Mesodermal cell (in vitro differentiated cells): Measurements from ENCODE around the gene UHRF1.
"Not testable (repeated sequence)": the region's sequence is repeated elsewhere in the genome, so short reads cannot be mapped to it uniquely, and the experiment has no call there.

Source experiments
- H3K27ac ChIP-seq: 2 replicates; pipeline ENCODE4 v1.7.0; 2013; ENCODE audit warnings: mild to moderate bottlenecking, low read depth, low read length, moderate library complexity; ENCODE audit not compliant: severe bottlenecking
- H3K36me3 ChIP-seq: 2 replicates; pipeline ENCODE4 v1.7.1; 2013; ENCODE audit warnings: mild to moderate bottlenecking, low read length, moderate library complexity; ENCODE audit not compliant: control insufficient read depth, insufficient read depth
- H3K4me1 ChIP-seq: one replicate; pipeline ENCODE4 v1.7.1; 2013; ENCODE audit warnings: mild to moderate bottlenecking, low read length; ENCODE audit not compliant: insufficient read depth, control insufficient read depth, poor library complexity, severe bottlenecking
- H3K4me3 ChIP-seq: 2 replicates; pipeline ENCODE4 v1.7.0; 2013; ENCODE audit warnings: low read length, control low read depth, mild to moderate bottlenecking; ENCODE audit not compliant: insufficient read depth, poor library complexity, severe bottlenecking; ENCODE audit errors: extremely low read depth
- H3K9me3 ChIP-seq: 2 replicates; pipeline ENCODE4 v1.7.1; 2013; ENCODE audit warnings: mild to moderate bottlenecking, low read length, moderate library complexity; ENCODE audit not compliant: control insufficient read depth
- WGBS, 2 experiments: methylation state at CpG; one replicate each; pipeline ENCODE4 v1.1.5; 2013; ENCODE audit warnings: missing lambda C conversion rate in 2 of 2; ENCODE audit not compliant: insufficient coverage in 2 of 2; 5-methylcytosine and 5-hydroxymethylcytosine counted together

UHRF1 gene

DNA sequence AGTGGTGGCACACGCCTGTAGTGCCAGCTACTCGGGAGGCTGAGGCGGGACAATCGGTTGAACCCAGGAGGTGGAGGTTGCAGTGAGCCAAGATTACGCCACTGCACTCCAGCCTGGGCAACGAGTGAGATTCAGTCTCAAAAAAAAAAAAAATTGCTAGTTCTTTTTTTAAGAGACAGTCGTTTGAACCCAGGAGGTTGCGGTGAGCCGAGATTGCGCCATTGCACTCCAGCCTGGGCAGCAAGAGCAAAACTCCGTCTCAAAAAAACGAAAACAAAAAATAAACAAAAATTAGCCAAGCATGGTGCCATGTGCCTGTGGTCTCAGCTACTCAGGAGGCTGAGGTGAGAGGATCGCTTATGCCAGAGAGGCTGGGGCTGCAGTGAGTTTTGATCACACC lies 8.4 kb upstream of the UHRF1 start:
- H3K4me3 ChIP-seq, H3K36me3 ChIP-seq, H3K9me3 ChIP-seq, H3K27ac ChIP-seq, H3K4me1 ChIP-seq: not testable (repeated sequence)
- WGBS, 2 experiments = 96 to 97% methylated on average over 13 of the region's 13 CpGs

- 94 to 100% methylated on average over 2 to 3 of the region's 7 CpGs for WGBS, 2 experiments
- H3K27ac ChIP-seq = no peak within 1 kb of the TSS
- no peaks in the 10 kb centered on the region for H3K9me3 ChIP-seq
- H3K36me3 ChIP-seq = no peaks in the 10 kb centered on the region
- no peaks in the 10 kb centered on the region for H3K4me1 ChIP-seq
- H3K4me3 ChIP-seq = no peak within 1 kb of the TSS
Measured at GRCh38 chr19:4902796-4903195, 6.5 kb upstream of the UHRF1 start, which contains the start of gene ARRDC5. Gene ARRDC5, minus strand, starts transcription at chr19:4902896. Its CDS starts 71 bp downstream, at chr19:4902825.

- WGBS, 2 experiments = 83 to 96% methylated on average over 3 of the region's 3 CpGs
- no peaks in the 10 kb centered on the region for H3K36me3 ChIP-seq
- H3K27ac ChIP-seq = no peak overlapping the region
- H3K4me3 ChIP-seq = no peak overlapping the region
- no peaks in the 10 kb centered on the region for H3K4me1 ChIP-seq
- no peaks in the 10 kb centered on the region for H3K9me3 ChIP-seq
Measured at GRCh38 chr19:4904481-4904880, 4.8 kb upstream of the UHRF1 start.

- WGBS, 2 experiments = 89 to 97% methylated on average over 7 to 8 of the region's 8 CpGs
- Histone ChIP-seq H3K4me3 (no peak overlapping the region), H3K4me1 (peaks cover 13% of the 10 kb centered on the region), H3K9me3 (no peaks in the 10 kb centered on the region), H3K27ac (no peak overlapping the region), H3K36me3 (no peaks in the 10 kb centered on the region)
Measured at GRCh38 chr19:4906963-4907362, 2.3 kb upstream of the UHRF1 start.

GRCh38 chr19:4908360-4908759 lies 941 bp upstream of the UHRF1 start:
- Histone ChIP-seq H3K36me3 (peaks cover 13% of the 10 kb centered on the region), H3K27ac (no peak overlapping the region), H3K4me1 (peaks cover 13% of the 10 kb centered on the region), H3K4me3 (no peak overlapping the region), H3K9me3 (no peaks in the 10 kb centered on the region)
- WGBS, 2 experiments = 72 to 94% methylated on average over 5 of the region's 5 CpGs

- H3K9me3 ChIP-seq = no peaks in the 10 kb centered on the region
- H3K4me1 ChIP-seq = peaks cover 13% of the 10 kb centered on the region
- 84 to 92% methylated on average over 10 to 14 of the region's 15 CpGs for WGBS, 2 experiments
- H3K27ac ChIP-seq = no peak overlapping the region
- H3K36me3 ChIP-seq = peaks cover 18% of the 10 kb centered on the region
- no peak overlapping the region for H3K4me3 ChIP-seq
Measured at GRCh38 chr19:4908781-4909155, 533 bp upstream of the UHRF1 start.

DNA sequence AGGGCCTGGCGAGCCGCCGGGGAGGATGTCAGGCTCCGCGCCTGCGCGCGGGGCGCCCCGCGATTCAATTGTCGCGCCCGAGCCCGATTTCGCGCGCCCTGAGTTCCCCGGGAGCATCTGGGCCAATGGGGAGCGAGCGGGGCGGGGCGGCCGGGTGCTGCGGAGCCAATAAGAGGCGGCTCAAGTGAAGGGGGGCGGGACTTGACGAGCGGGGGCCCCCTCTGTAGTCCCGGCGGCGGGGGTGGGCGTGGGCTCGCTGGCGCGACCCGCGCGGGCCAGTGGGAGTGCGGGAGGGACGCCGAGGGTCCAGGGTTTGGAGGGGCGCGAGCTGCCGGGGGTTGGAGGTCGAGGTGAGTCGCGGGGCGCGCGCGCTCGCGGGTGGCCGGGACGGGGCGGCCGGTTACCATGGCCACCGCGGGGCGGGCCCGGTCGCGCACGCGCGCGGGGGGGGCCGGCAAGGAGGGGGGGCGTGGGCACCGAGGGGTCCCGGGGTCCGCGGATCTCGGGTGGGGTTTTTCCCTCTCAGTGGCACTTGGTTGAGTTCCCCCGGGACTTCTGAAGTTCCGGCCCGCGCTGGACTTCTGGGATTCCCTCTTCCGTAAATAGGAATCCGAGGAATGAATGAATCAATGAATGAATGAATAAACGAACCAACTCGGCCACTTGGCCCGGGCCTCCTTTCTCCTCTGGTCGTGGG lies 744 bp downstream of the UHRF1 start:
- WGBS, 2 experiments = 0 to 1% methylated on average over 26 to 60 of the region's 85 CpGs
- Histone ChIP-seq H3K4me3 (peak overlapping the region; percentile 64), H3K36me3 (peaks cover 30% of the 10 kb centered on the region), H3K4me1 (peaks cover 20% of the 10 kb centered on the region), H3K27ac (peak overlapping the region; percentile 81), H3K9me3 (no peaks in the 10 kb centered on the region)

DNA sequence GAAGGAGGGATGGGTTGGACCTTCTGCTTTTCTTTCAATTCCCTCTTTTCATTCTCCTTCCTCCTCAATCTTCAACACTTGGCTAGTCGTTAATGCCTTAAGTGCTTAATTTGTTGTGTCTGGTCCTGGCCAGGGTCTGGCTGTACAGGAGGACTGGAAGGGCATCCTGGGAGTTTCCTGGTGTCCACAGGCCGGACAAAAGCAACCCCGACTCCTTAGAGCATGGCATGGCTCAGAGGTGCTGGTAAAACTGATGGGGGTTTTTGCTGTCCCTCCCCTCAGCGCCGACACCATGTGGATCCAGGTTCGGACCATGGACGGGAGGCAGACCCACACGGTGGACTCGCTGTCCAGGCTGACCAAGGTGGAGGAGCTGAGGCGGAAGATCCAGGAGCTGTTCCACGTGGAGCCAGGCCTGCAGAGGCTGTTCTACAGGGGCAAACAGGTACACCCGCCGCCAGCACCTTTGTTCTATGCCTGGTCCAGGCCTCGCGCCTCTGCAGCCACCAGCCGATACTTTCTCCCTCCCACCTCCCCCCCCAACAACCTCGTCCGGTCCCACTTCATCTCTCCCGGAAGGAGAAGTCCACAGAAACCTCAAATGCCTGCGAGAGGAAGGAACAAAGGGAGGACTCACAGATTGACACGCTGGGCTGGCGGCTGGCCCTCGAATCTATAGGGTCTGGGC lies 1.4 kb downstream of the UHRF1 start:
- H3K4me3 ChIP-seq = peak overlapping the region; percentile 64
- peak overlapping the region; percentile 81 for H3K27ac ChIP-seq
- no peaks in the 10 kb centered on the region for H3K9me3 ChIP-seq
- peaks cover 27% of the 10 kb centered on the region for H3K4me1 ChIP-seq
- 39 to 43% methylated on average over 18 to 22 of the region's 23 CpGs for WGBS, 2 experiments
- H3K36me3 ChIP-seq = peaks cover 34% of the 10 kb centered on the region

DNA sequence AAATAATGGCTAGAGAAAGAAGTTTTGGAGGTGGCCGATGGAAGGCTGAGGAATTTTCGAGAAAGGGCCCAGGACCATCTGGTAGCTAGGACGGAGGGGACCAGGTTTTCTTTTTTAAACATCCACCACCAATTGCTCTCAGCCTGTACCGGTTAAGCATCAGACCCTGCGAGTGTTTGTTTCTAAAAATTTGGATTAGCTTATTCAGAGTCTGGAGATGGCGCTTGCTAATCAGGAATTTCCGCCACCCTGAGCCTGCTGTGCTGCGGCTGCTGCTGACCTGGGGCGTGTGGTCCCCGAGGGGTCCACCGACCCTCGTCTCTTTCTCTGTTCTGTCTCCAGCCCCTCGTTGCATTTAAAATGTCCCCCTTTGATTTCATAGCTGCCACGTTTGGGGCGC lies 2.0 kb downstream of the UHRF1 start:
- Histone ChIP-seq H3K4me1 (peaks cover 30% of the 10 kb centered on the region), H3K4me3 (peak overlapping the region; percentile 64), H3K27ac (peak overlapping the region; percentile 81)

GRCh38 chr19:4911786-4912672 lies 2.7 kb downstream of the UHRF1 start:
- WGBS, 2 experiments = 62 to 64% methylated on average over 24 to 26 of the region's 29 CpGs
- H3K9me3 ChIP-seq = no peaks in the 10 kb centered on the region
- H3K36me3 ChIP-seq = peaks cover 46% of the 10 kb centered on the region
- H3K27ac ChIP-seq = peak overlapping the region; percentile 81
- peak overlapping the region; percentile 64 for H3K4me3 ChIP-seq
- peaks cover 30% of the 10 kb centered on the region for H3K4me1 ChIP-seq

More for the DNA sequence above, 2.0 kb downstream of the UHRF1 start:
- Histone ChIP-seq H3K9me3 (no peaks in the 10 kb centered on the region), H3K36me3 (peaks cover 39% of the 10 kb centered on the region)
- WGBS, 2 experiments = 70 to 88% methylated on average over 6 to 11 of the region's 15 CpGs
